GM12878 (cell line): Measurements from ENCODE around the gene MYD88. TPM values are rescaled to one million over a fixed set of nuclear protein-coding genes. Genes with fewer than 3 reads are reported as not detected.

Experiments used
- BCL11A ChIP-seq: IDR thresholded peaks from 2 replicates; pipeline ENCODE4 v1.6.1; 2011; ENCODE audit warnings: low read depth, low read length
- CBFB ChIP-seq: IDR thresholded peaks from 2 replicates; pipeline ENCODE4 v1.6.1; 2016; ENCODE audit warnings: antibody characterized with exemption, low read depth
- CEBPB ChIP-seq, 2 experiments: fragments of 150-350 bp in 1 of 2; IDR thresholded peaks; 2 replicates each; pipeline ENCODE4 v1.6.1; 2012 to 2014; ENCODE audit warnings: low read depth in 2 of 2, low read length in 2 of 2, borderline replicate concordance in 1 of 2, inconsistent platforms in 1 of 2
- CREB1 ChIP-seq: IDR thresholded peaks from 2 replicates; pipeline ENCODE4 v1.6.1; 2012; ENCODE audit warnings: low read depth, mild to moderate bottlenecking, inconsistent platforms
- KAT2A ChIP-seq: conservative IDR thresholded peaks from 2 replicates; pipeline ENCODE4 v1.6.1; 2011; ENCODE audit warnings: low read depth, low read length; ENCODE audit not compliant: control insufficient read depth
- MYC ChIP-seq: IDR thresholded peaks from 2 replicates; pipeline ENCODE4 v1.6.1; 2011; ENCODE audit warnings: mild to moderate bottlenecking, low read length, moderate library complexity, inconsistent platforms; ENCODE audit not compliant: insufficient read depth, insufficient replicate concordance, insufficient read length, severe bottlenecking
- NBN ChIP-seq: fragments of 450-650 bp; IDR thresholded peaks from 2 replicates; pipeline ENCODE4 v1.6.1; 2016
- NR2F1 ChIP-seq: fragments of 450-650 bp; conservative IDR thresholded peaks from 2 replicates; pipeline ENCODE4 v1.6.1; 2017; ENCODE audit warnings: mild to moderate bottlenecking
- PAX8 ChIP-seq: fragments of 450-650 bp; IDR thresholded peaks from 2 replicates; pipeline ENCODE4 v1.6.1; 2017; ENCODE audit warnings: mild to moderate bottlenecking, moderate library complexity
- POU2F2 ChIP-seq: IDR thresholded peaks from 3 replicates; pipeline ENCODE4 v1.6.1; 2011; ENCODE audit warnings: low read depth, mild to moderate bottlenecking, low read length, borderline replicate concordance
- RAD21 ChIP-seq: IDR thresholded peaks from 2 replicates; pipeline ENCODE4 v1.6.1; 2011; ENCODE audit warnings: mild to moderate bottlenecking, low read depth, low read length, moderate library complexity; ENCODE audit not compliant: insufficient read depth
- SP1 ChIP-seq: IDR thresholded peaks from one replicate; pipeline ENCODE4 v1.6.1; 2011; ENCODE audit warnings: low read depth, low read length
- YBX1 ChIP-seq: fragments of 450-650 bp; IDR thresholded peaks from 2 replicates; pipeline ENCODE4 v1.6.1; 2016; ENCODE audit warnings: antibody characterized with exemption
- ZNF217 ChIP-seq: fragments of 450-650 bp; IDR thresholded peaks from 2 replicates; pipeline ENCODE4 v1.6.1; 2017; ENCODE audit warnings: antibody characterized with exemption, mild to moderate bottlenecking
- polyA plus RNA-seq, 11 experiments: library from polyadenylated mRNA; depleted of rRNA in 4 of 11; unstranded in 6 of 11; stranded (reverse) in 5 of 11; fragments of >200 nt; fragmentation: Nextera tagmentation in 4 of 11; fragmentation: Illumina TruSeq in 1 of 11; extraction: Ambion mirVana in 4 of 11; extraction: Trizol in 1 of 11; gene quantifications; 1 replicate in 1 of 11; 2 replicates in 10 of 11; pipeline versions ENCODE4 v1.2.1 to v1.2.3, GENCODE V29; 2011 to 2016; ENCODE audit warnings: inconsistent platforms in 2 of 11, missing spikeins in 2 of 11, low read depth in 1 of 11
- total RNA-seq, 4 experiments: library from RNA; depleted of rRNA in 3 of 4; stranded (reverse); fragments of >200 nt in 3 of 4; fragmentation: Illumina TruSeq in 1 of 4; extraction: Trizol in 1 of 4; gene quantifications; 2 replicates each; pipeline versions ENCODE4 v1.2.1 to v1.2.3, GENCODE V29; 2013 to 2021
- TF ChIP-seq, protein P1 (sequence below): fragments of 450-650 bp; IDR thresholded peaks from 2 replicates; pipeline ENCODE4 v1.6.1; 2017; ENCODE audit warnings: mild to moderate bottlenecking, low read depth, inconsistent platforms; ENCODE audit not compliant: poor library complexity, severe bottlenecking
- TF ChIP-seq, protein P2 (sequence below): IDR thresholded peaks from 2 replicates; pipeline ENCODE4 v1.6.1; 2011; ENCODE audit warnings: low read depth, mild to moderate bottlenecking, low read length, moderate library complexity, borderline replicate concordance; ENCODE audit errors: extremely low read depth
- TF ChIP-seq, protein P3 (sequence below): IDR thresholded peaks from 2 replicates; pipeline ENCODE4 v1.6.1; 2011; ENCODE audit warnings: borderline replicate concordance, low read depth, mild to moderate bottlenecking, moderate library complexity, low read length; ENCODE audit not compliant: insufficient read depth, poor library complexity, severe bottlenecking
- TF ChIP-seq, protein P4 (sequence below): IDR thresholded peaks from 2 replicates; pipeline ENCODE4 v1.6.1; 2011; ENCODE audit warnings: borderline replicate concordance, low read depth, mild to moderate bottlenecking, moderate library complexity, mixed read lengths, low read length; ENCODE audit not compliant: insufficient read depth; ENCODE audit errors: extremely low read length
- TF ChIP-seq, protein P5 (sequence below): IDR thresholded peaks from 2 replicates; pipeline ENCODE4 v1.6.1; 2012; ENCODE audit warnings: low read depth, low read length, improper control_type of control experiment
- TF ChIP-seq, protein P6 (sequence below): fragments of 450-650 bp; IDR thresholded peaks from 2 replicates; pipeline ENCODE4 v1.6.1; 2017; ENCODE audit warnings: mild to moderate bottlenecking, moderate library complexity

MYD88 gene
- total and polyA plus RNA-seq, 10 of the 15 experiments (the other 5 are each of a cell fraction or from before 2014, with no cell fraction given) = 5.5 to 84.8 (median 67.5) TPM

DNA sequence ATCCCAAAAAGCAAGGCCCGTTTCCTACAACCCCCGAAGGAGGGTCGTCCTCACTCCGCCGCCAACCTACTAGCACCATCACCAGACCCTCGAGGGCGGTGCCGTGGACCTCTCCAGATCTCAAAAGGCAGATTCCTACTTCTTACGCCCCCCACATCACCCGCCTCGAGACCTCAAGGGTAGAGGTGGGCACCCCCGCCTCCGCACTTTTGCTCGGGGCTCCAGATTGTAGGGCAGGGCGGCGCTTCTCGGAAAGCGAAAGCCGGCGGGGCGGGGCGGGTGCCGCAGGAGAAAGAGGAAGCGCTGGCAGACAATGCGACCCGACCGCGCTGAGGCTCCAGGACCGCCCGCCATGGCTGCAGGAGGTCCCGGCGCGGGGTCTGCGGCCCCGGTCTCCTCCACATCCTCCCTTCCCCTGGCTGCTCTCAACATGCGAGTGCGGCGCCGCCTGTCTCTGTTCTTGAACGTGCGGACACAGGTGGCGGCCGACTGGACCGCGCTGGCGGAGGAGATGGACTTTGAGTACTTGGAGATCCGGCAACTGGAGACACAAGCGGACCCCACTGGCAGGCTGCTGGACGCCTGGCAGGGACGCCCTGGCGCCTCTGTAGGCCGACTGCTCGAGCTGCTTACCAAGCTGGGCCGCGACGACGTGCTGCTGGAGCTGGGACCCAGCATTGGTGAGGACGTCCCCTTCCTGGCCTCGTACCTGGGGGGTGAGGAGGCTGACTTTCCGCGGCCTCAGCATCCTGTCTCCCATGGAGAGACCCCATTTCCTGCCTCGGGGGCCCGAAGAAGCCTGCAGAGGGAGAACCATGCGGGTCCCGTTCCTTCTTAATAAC, at the start of gene MYD88 (continued):
- TF ChIP-seq MYC (no peak), CEBPB (IDR thresholded peaks at IDR 0.05; ENCODE audit: borderline replicate concordance in 1 of 2, low read depth in 2 of 2, low read length in 2 of 2) (no peak), CBFB (no peak), PAX8 (no peak), POU2F2 (peak; percentile 35; the same call in 1 of the 3 replicates), NR2F1 (peak; percentile 59; the same call in 1 of the 2 replicates), NBN (0 out of 2 replicates have a peak, but pooled peaks have one; percentile 34), YBX1 (no peak), SP1 (peak; percentile 12), RAD21 (no peak), CREB1 (peak; percentile 13; the same call in 1 of the 2 replicates), ZNF217 (no peak), BCL11A (no peak), KAT2A (no peak)
- TF ChIP-seq, protein P1, sequence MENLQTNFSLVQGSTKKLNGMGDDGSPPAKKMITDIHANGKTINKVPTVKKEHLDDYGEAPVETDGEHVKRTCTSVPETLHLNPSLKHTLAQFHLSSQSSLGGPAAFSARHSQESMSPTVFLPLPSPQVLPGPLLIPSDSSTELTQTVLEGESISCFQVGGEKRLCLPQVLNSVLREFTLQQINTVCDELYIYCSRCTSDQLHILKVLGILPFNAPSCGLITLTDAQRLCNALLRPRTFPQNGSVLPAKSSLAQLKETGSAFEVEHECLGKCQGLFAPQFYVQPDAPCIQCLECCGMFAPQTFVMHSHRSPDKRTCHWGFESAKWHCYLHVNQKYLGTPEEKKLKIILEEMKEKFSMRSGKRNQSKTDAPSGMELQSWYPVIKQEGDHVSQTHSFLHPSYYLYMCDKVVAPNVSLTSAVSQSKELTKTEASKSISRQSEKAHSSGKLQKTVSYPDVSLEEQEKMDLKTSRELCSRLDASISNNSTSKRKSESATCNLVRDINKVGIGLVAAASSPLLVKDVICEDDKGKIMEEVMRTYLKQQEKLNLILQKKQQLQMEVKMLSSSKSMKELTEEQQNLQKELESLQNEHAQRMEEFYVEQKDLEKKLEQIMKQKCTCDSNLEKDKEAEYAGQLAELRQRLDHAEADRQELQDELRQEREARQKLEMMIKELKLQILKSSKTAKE = no peak
- TF ChIP-seq, protein P2, sequence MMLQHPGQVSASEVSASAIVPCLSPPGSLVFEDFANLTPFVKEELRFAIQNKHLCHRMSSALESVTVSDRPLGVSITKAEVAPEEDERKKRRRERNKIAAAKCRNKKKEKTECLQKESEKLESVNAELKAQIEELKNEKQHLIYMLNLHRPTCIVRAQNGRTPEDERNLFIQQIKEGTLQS = no peak
- TF ChIP-seq, protein P3, sequence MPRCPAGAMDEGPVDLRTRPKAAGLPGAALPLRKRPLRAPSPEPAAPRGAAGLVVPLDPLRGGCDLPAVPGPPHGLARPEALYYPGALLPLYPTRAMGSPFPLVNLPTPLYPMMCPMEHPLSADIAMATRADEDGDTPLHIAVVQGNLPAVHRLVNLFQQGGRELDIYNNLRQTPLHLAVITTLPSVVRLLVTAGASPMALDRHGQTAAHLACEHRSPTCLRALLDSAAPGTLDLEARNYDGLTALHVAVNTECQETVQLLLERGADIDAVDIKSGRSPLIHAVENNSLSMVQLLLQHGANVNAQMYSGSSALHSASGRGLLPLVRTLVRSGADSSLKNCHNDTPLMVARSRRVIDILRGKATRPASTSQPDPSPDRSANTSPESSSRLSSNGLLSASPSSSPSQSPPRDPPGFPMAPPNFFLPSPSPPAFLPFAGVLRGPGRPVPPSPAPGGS = no peak
- TF ChIP-seq, protein P4, sequence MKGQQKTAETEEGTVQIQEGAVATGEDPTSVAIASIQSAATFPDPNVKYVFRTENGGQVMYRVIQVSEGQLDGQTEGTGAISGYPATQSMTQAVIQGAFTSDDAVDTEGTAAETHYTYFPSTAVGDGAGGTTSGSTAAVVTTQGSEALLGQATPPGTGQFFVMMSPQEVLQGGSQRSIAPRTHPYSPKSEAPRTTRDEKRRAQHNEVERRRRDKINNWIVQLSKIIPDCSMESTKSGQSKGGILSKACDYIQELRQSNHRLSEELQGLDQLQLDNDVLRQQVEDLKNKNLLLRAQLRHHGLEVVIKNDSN = no peak
- TF ChIP-seq, protein P5, sequence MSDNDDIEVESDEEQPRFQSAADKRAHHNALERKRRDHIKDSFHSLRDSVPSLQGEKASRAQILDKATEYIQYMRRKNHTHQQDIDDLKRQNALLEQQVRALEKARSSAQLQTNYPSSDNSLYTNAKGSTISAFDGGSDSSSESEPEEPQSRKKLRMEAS = no peak
- TF ChIP-seq, protein P6, sequence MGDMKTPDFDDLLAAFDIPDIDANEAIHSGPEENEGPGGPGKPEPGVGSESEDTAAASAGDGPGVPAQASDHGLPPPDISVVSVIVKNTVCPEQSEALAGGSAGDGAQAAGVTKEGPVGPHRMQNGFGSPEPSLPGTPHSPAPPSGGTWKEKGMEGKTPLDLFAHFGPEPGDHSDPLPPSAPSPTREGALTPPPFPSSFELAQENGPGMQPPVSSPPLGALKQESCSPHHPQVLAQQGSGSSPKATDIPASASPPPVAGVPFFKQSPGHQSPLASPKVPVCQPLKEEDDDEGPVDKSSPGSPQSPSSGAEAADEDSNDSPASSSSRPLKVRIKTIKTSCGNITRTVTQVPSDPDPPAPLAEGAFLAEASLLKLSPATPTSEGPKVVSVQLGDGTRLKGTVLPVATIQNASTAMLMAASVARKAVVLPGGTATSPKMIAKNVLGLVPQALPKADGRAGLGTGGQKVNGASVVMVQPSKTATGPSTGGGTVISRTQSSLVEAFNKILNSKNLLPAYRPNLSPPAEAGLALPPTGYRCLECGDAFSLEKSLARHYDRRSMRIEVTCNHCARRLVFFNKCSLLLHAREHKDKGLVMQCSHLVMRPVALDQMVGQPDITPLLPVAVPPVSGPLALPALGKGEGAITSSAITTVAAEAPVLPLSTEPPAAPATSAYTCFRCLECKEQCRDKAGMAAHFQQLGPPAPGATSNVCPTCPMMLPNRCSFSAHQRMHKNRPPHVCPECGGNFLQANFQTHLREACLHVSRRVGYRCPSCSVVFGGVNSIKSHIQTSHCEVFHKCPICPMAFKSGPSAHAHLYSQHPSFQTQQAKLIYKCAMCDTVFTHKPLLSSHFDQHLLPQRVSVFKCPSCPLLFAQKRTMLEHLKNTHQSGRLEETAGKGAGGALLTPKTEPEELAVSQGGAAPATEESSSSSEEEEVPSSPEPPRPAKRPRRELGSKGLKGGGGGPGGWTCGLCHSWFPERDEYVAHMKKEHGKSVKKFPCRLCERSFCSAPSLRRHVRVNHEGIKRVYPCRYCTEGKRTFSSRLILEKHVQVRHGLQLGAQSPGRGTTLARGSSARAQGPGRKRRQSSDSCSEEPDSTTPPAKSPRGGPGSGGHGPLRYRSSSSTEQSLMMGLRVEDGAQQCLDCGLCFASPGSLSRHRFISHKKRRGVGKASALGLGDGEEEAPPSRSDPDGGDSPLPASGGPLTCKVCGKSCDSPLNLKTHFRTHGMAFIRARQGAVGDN = peak; percentile 55
